ENCODE results near the gene EPHA3. TPM values are rescaled to one million over a fixed set of nuclear protein-coding genes. Genes with fewer than 3 reads are reported as not detected.

EPHA3 gene
- polyA plus RNA-seq, 2 of the 4 experiments (the other 2 are of a cell fraction): not detected

DNA sequence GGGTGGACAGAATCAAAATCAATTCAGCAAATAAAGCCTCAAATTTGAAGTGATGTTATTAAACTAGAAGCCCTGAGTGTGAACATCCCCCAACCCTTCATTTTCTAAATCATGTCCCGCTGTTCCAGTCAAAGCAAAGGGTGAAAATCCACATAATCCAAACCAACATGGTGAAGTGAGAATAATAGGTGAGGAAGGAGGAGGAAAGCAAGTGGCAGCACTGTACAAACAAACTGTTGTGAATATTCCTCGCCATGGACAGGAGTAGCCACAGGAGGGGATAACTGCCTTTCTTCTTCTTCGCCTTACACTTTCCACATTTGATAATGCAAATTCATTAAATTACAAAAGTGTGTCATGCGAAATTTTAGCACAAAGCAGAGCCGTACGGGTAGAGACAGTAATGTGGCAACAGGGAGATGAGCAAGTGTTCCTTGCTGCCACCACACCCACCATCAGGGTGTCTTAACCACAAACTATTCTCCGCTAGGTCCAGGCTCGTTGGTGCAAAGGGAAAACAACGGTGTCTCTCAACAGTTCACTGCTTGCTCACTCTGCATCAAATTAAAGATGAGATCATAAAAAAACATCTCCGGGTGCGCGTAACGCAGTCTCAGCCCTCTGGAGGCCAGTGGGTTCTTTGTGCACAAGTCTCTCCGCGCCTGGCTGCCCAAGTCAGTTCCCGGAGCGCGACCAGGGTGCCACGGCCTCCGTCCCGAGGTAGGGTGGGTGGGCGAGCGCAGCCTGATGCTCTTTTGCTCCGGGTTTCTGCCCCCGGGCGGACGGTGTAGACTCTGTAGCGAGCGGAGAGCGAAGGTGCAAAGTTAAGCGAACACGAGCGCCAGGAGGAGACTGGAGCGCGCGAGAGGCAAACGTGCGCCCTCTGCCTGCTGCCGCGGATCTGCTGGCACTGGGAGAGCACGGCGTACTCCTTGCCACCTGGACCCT, 6.7 kb downstream of the EPHA3 start (continued):
- no peak for TF ChIP-seq REST (IDR thresholded peaks at IDR 0.05)
- no peak for TF ChIP-seq JUN (IDR thresholded peaks at IDR 0.05)
- TF ChIP-seq MAZ (IDR thresholded peaks at IDR 0.05; ENCODE audit: borderline replicate concordance, low read depth, low read length): no peak
- TF ChIP-seq NPAS2 (CRISPR knock-in tag; IDR thresholded peaks at IDR 0.05; ENCODE audit: borderline replicate concordance): no peak
- TF ChIP-seq CTCF (IDR thresholded peaks at IDR 0.05): peak; percentile 50
- no peak for TF ChIP-seq FOXS1 (CRISPR knock-in tag; IDR thresholded peaks at IDR 0.05)
- no peak for TF ChIP-seq NR3C1 (IDR thresholded peaks at IDR 0.05)
- TF ChIP-seq SREBF2 (IDR thresholded peaks at IDR 0.05): no peak
- TF ChIP-seq, protein P1, sequence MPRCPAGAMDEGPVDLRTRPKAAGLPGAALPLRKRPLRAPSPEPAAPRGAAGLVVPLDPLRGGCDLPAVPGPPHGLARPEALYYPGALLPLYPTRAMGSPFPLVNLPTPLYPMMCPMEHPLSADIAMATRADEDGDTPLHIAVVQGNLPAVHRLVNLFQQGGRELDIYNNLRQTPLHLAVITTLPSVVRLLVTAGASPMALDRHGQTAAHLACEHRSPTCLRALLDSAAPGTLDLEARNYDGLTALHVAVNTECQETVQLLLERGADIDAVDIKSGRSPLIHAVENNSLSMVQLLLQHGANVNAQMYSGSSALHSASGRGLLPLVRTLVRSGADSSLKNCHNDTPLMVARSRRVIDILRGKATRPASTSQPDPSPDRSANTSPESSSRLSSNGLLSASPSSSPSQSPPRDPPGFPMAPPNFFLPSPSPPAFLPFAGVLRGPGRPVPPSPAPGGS (IDR thresholded peaks at IDR 0.05): no peak
- no peak for TF ChIP-seq EHMT2 (IDR thresholded peaks at IDR 0.05; ENCODE audit: low read depth)
- TF ChIP-seq TP53 (CRISPR knock-in tag; IDR thresholded peaks at IDR 0.05): no peak
- TF ChIP-seq, protein P2, sequence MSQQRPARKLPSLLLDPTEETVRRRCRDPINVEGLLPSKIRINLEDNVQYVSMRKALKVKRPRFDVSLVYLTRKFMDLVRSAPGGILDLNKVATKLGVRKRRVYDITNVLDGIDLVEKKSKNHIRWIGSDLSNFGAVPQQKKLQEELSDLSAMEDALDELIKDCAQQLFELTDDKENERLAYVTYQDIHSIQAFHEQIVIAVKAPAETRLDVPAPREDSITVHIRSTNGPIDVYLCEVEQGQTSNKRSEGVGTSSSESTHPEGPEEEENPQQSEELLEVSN (IDR thresholded peaks at IDR 0.05; ENCODE audit: borderline replicate concordance, low read depth): no peak
- TF ChIP-seq BHLHE40 (IDR thresholded peaks at IDR 0.05; ENCODE audit: low read depth, low read length): no peak
- no peak for TF ChIP-seq POLR2AphosphoS2 (conservative IDR thresholded peaks at IDR 0.05; ENCODE audit: low read length)

DNA sequence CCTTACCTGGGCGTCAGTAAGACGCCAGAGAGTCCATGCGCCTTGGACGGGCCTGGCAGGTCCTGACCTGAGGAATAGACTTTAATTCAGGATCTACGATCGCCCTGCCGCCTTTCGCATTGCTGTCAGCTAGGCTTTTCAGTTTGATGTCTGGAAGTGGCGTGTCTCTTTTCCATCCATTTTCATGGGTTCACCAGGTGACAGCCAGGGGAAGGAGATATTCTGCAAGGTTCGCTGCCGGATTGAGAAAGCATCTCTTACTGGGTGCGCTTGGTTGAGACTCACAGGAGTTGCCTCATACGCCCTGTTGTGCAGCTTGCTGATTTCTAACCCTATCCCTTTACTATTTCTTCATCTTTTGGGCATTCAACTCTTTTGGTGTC, 7.4 kb downstream of the EPHA3 start:
- DNase-seq (ENCODE audit: low read depth in 1 of 2, low spot score in 1 of 2): no peak
- no peak for TF ChIP-seq PBX3 (IDR thresholded peaks at IDR 0.05)
- no peak for TF ChIP-seq RNF2 (IDR thresholded peaks at IDR 0.05; ENCODE audit: borderline replicate concordance, low read depth)
- no peak for TF ChIP-seq HOXB13 (CRISPR knock-in tag; IDR thresholded peaks at IDR 0.05; ENCODE audit: low read depth)
- no peak for TF ChIP-seq SMC3 (IDR thresholded peaks at IDR 0.05)
- Histone ChIP-seq H3K4me2 (peak overlapping the region; percentile 84), H3K4me3 (peak overlapping the region; percentile 38; the same call in 2 of the 3 replicates), H3K4me1 (no peaks in the 10 kb centered on the region), H3K27ac (no peak overlapping the region), H3K9me3 (no peaks in the 10 kb centered on the region)
- WGBS (ENCODE audit: missing lambda C conversion rate): 18% methylated on average over 11 of the region's 13 CpGs
- no peak for FAIRE-seq
- ChIA-PET POLR2A (no interaction called here), CTCF (interaction anchor here (1.1 kb wide), 1 partner anchor 308 kb away, joined by 3 read pairs; no protein-coding TSS in a partner anchor)
- peak; percentile 37 to 52; a peak in 2 of 6 replicates for ATAC-seq

Data from A549 (cell line).